HEK293 (cell line): ENCODE results near the gene GRB7.

Experiments used
- CTCF ChIA-PET: fragments of 350-600 bp; formaldehyde crosslinking; extraction: SDS; loops from one replicate; lab custom pipeline; 2021; ENCODE audit warnings: antibody characterized with exemption; lab: Yijun Ruan, JAX
- POLR2A ChIA-PET: fragments of 300-600 bp; formaldehyde crosslinking; extraction: SDS; loops from one replicate; lab custom pipeline; 2020; ENCODE audit warnings: antibody characterized with exemption, inconsistent platforms; lab: Yijun Ruan, JAX
- H3K27ac ChIP-seq: fragments of 200-500 bp; sonication (Bioruptor generic); 2 replicates; pipeline ENCODE4 v1.5.1; 2014; ENCODE audit warnings: low read depth, low read length, control low read depth, inconsistent platforms; ENCODE audit errors: extremely low read depth
- H3K36me3 ChIP-seq, 2 experiments: fragments of 200-500 bp in 1 of 2; sonication (Bioruptor generic) in 1 of 2; 1 replicate in 1 of 2; 2 replicates in 1 of 2; pipeline ENCODE4 v1.5.1; 2014 to 2017; ENCODE audit warnings: inconsistent platforms in 2 of 2, low read length in 2 of 2; ENCODE audit not compliant: control insufficient read depth in 2 of 2, insufficient read depth in 1 of 2
- H3K4me1 ChIP-seq: fragments of 200-500 bp; sonication (Bioruptor generic); 2 replicates; pipeline ENCODE4 v1.5.1; 2014; ENCODE audit warnings: mild to moderate bottlenecking, low read length, inconsistent platforms; ENCODE audit not compliant: control insufficient read depth, insufficient read depth
- H3K4me3 ChIP-seq: 2 replicates; pipeline ENCODE4 v1.5.1; 2011; ENCODE audit warnings: low read depth, mild to moderate bottlenecking, control low read depth, low read length, moderate library complexity
- H3K9me3 ChIP-seq: fragments of 200-500 bp; sonication (Bioruptor generic); 2 replicates; pipeline ENCODE4 v1.5.1; 2014; ENCODE audit warnings: low read depth, low read length, inconsistent platforms; ENCODE audit not compliant: control insufficient read depth, insufficient read depth
- BCL6B ChIP-seq: fragments of 450-650 bp; formaldehyde crosslinking; IDR thresholded peaks from 2 replicates; pipeline ENCODE4 v1.5.1; 2017; ENCODE audit warnings: missing biosample characterization, missing genetic modification characterization
- KLF7 ChIP-seq: fragments of 450-650 bp; formaldehyde crosslinking; IDR thresholded peaks from 2 replicates; pipeline ENCODE4 v1.5.1; 2016; ENCODE audit warnings: missing biosample characterization, missing genetic modification characterization, borderline replicate concordance
- KLF8 ChIP-seq: fragments of 450-650 bp; formaldehyde crosslinking; IDR thresholded peaks from 2 replicates; pipeline ENCODE4 v1.5.1; 2016; ENCODE audit warnings: missing biosample characterization, missing genetic modification characterization
- PBX3 ChIP-seq: sonication (generic); formaldehyde crosslinking; IDR thresholded peaks from 2 replicates; pipeline ENCODE4 v1.8.1; 2022; ENCODE audit warnings: mild to moderate bottlenecking, moderate library complexity, missing genetic modification reagents
- TCF7L2 ChIP-seq: IDR thresholded peaks from 2 replicates; pipeline ENCODE4 v1.6.1; 2011; ENCODE audit warnings: low read depth, mild to moderate bottlenecking, inconsistent platforms, low read length, moderate library complexity, borderline replicate concordance
- ZBTB1 ChIP-seq: fragments of 450-650 bp; formaldehyde crosslinking; IDR thresholded peaks from 2 replicates; pipeline ENCODE4 v1.5.1; 2016; ENCODE audit warnings: missing biosample characterization, missing genetic modification characterization
- ZIC2 ChIP-seq: fragments of 450-650 bp; formaldehyde crosslinking; IDR thresholded peaks from 2 replicates; pipeline ENCODE4 v1.5.1; 2016; ENCODE audit warnings: missing biosample characterization, missing genetic modification characterization
- ZNF140 ChIP-seq: fragments of 450-650 bp; formaldehyde crosslinking; IDR thresholded peaks from 2 replicates; pipeline ENCODE4 v1.5.1; 2016; ENCODE audit warnings: missing biosample characterization, missing genetic modification characterization
- ZNF146 ChIP-seq: fragments of 450-650 bp; formaldehyde crosslinking; IDR thresholded peaks from 2 replicates; pipeline ENCODE4 v1.5.1; 2016; ENCODE audit warnings: missing biosample characterization, missing genetic modification characterization
- ZNF174 ChIP-seq: fragments of 450-650 bp; formaldehyde crosslinking; IDR thresholded peaks from 2 replicates; pipeline ENCODE4 v1.5.0; 2017; ENCODE audit warnings: missing biosample characterization, mild to moderate bottlenecking, missing genetic modification characterization
- ZNF184 ChIP-seq: fragments of 450-650 bp; IDR thresholded peaks from 2 replicates; pipeline ENCODE4 v1.5.1; 2018; ENCODE audit warnings: missing biosample characterization, mild to moderate bottlenecking, missing genetic modification characterization
- ZNF266 ChIP-seq: fragments of 450-650 bp; formaldehyde crosslinking; IDR thresholded peaks from 2 replicates; pipeline ENCODE4 v1.5.1; 2016; ENCODE audit warnings: missing biosample characterization, missing genetic modification characterization, low read depth
- ZNF335 ChIP-seq: fragments of 450-650 bp; formaldehyde crosslinking; conservative IDR thresholded peaks from 2 replicates; pipeline ENCODE4 v1.5.1; 2016; ENCODE audit warnings: missing biosample characterization, missing genetic modification characterization
- ZNF501 ChIP-seq: fragments of 450-650 bp; formaldehyde crosslinking; IDR thresholded peaks from 2 replicates; pipeline ENCODE4 v1.5.1; 2016; ENCODE audit warnings: missing biosample characterization, missing genetic modification characterization
- ZNF558 ChIP-seq: fragments of 450-650 bp; formaldehyde crosslinking; IDR thresholded peaks from 2 replicates; pipeline ENCODE4 v1.5.1; 2016; ENCODE audit warnings: missing biosample characterization, missing genetic modification characterization
- ZNF571 ChIP-seq: fragments of 450-650 bp; formaldehyde crosslinking; IDR thresholded peaks from 2 replicates; pipeline ENCODE4 v1.5.0; 2017; ENCODE audit warnings: missing biosample characterization, missing genetic modification characterization
- TF ChIP-seq, protein P1 (sequence below): fragments of 450-650 bp; formaldehyde crosslinking; IDR thresholded peaks from 2 replicates; pipeline ENCODE4 v1.5.1; 2016; ENCODE audit warnings: missing biosample characterization, missing genetic modification characterization, low read depth

The GRB7 gene

GRCh38 chr17:39740357-39741111, 2.8 kb downstream of the GRB7 start (continued):
- TF ChIP-seq KLF7 (tag by site-specific recombination) (0 out of 2 replicates have a peak, but pooled peaks have one; percentile 45), ZIC2 (peak; percentile 68), ZNF174 (tag by site-specific recombination) (no peak)

DNA sequence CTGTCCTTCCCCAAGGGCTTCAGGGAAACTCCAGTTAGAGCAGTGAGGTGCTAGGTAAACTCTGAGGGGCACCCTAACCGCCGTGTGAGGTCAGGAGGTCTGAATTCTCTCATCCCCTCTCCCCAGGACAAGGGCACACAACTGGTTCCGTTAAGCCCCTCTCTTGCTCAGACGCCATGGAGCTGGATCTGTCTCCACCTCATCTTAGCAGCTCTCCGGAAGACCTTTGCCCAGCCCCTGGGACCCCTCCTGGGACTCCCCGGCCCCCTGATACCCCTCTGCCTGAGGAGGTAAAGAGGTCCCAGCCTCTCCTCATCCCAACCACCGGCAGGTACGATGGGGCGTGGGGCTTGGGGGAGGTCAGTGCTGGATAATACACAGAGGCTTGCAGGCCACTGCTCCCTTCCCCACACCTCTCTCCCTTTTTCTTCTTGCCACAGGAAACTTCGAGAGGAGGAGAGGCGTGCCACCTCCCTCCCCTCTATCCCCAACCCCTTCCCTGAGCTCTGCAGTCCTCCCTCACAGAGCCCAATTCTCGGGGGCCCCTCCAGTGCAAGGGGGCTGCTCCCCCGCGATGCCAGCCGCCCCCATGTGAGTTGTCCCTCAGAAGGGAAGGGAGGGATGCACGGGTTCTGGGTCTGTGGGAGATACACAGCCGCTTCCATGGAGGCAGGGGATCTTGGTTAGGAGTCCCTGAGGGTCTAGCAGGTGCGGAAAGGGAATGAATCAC, 4.6 kb downstream of the GRB7 start:
- Histone ChIP-seq H3K27ac (no peak overlapping the region), H3K36me3 (no peaks in the 10 kb centered on the region; a peak in 1 of 3 replicates), H3K4me3 (no peak overlapping the region), H3K4me1 (peaks cover 24% of the 10 kb centered on the region), H3K9me3 (no peaks in the 10 kb centered on the region)
- TF ChIP-seq ZBTB1 = no peak
- TF ChIP-seq ZNF571 (tag by site-specific recombination) = no peak
- TF ChIP-seq, protein P1, sequence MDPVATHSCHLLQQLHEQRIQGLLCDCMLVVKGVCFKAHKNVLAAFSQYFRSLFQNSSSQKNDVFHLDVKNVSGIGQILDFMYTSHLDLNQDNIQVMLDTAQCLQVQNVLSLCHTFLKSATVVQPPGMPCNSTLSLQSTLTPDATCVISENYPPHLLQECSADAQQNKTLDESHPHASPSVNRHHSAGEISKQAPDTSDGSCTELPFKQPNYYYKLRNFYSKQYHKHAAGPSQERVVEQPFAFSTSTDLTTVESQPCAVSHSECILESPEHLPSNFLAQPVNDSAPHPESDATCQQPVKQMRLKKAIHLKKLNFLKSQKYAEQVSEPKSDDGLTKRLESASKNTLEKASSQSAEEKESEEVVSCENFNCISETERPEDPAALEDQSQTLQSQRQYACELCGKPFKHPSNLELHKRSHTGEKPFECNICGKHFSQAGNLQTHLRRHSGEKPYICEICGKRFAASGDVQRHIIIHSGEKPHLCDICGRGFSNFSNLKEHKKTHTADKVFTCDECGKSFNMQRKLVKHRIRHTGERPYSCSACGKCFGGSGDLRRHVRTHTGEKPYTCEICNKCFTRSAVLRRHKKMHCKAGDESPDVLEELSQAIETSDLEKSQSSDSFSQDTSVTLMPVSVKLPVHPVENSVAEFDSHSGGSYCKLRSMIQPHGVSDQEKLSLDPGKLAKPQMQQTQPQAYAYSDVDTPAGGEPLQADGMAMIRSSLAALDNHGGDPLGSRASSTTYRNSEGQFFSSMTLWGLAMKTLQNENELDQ = no peak
- TF ChIP-seq ZNF266 (tag by site-specific recombination) = no peak
- TF ChIP-seq ZNF140 (tag by site-specific recombination) = no peak
- CTCF ChIA-PET = interaction anchor here (0.6 to 1.6 kb wide), 3 partner anchors 12 to 119 kb away, joined by 3 to 7 read pairs (median 3); partner anchors contain the start of gene MIEN1
- POLR2A ChIA-PET = interaction anchor here (0.8 kb wide), 1 partner anchor 13 kb away, joined by 3 read pairs; no protein-coding TSS in a partner anchor

DNA sequence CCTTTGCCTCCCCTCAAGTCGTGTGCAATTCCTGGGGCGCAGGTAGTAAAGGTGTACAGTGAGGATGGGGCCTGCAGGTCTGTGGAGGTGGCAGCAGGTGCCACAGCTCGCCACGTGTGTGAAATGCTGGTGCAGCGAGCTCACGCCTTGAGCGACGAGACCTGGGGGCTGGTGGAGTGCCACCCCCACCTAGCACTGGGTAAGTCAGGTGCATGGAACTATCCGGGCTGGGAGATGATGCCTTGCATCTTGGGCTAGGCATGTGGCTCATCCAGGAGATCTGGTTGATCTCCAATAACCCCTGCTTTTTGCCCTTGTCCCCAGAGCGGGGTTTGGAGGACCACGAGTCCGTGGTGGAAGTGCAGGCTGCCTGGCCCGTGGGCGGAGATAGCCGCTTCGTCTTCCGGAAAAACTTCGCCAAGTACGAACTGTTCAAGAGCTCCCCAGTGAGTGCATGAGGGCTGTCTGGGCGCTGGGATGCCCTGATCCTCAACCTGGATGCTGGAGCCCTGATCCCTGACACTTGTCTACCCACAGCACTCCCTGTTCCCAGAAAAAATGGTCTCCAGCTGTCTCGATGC, 5.2 kb downstream of the GRB7 start:
- Histone ChIP-seq H3K4me3 (no peak overlapping the region), H3K4me1 (peaks cover 24% of the 10 kb centered on the region), H3K9me3 (no peaks in the 10 kb centered on the region), H3K36me3 (no peaks in the 10 kb centered on the region; a peak in 1 of 3 replicates), H3K27ac (no peak overlapping the region)
- TF ChIP-seq ZNF146 (tag by site-specific recombination) (no peak), PBX3 (no peak), ZNF335 (no peak), ZNF501 (tag by site-specific recombination) (no peak), BCL6B (tag by site-specific recombination) (no peak), KLF8 (tag by site-specific recombination) (no peak), ZNF558 (tag by site-specific recombination) (no peak), TCF7L2 (no peak), ZNF184 (tag by site-specific recombination) (no peak)
- ChIA-PET POLR2A (no interaction called here), CTCF (interaction anchor here (1.6 kb wide), 1 partner anchor 13 kb away, joined by 7 read pairs; the partner anchor contains the start of gene MIEN1)
